Pulmonary artery endothelial cell (primary cell): ENCODE results near the gene SULT1C3. TPM values are rescaled to one million over a fixed set of nuclear protein-coding genes. Genes with fewer than 3 reads are reported as not detected.
"Not testable (repeated sequence)": the region's sequence is repeated elsewhere in the genome, so short reads cannot be mapped to it uniquely, and the experiment has no call there.

Experiments used
- DNase-seq: peaks from one replicate; pipeline ENCODE4 v3.0.0-alpha.2; 2011; ENCODE audit warnings: low read depth, low spot score
- total RNA-seq: library from RNA; depleted of rRNA; stranded (reverse); fragments of >200 nt; gene quantifications from 2 replicates; pipeline ENCODE4 v1.2.3, GENCODE V29; 2014

Gene SULT1C3
- total RNA-seq, 1 donor from 2014 or later = not detected

DNA sequence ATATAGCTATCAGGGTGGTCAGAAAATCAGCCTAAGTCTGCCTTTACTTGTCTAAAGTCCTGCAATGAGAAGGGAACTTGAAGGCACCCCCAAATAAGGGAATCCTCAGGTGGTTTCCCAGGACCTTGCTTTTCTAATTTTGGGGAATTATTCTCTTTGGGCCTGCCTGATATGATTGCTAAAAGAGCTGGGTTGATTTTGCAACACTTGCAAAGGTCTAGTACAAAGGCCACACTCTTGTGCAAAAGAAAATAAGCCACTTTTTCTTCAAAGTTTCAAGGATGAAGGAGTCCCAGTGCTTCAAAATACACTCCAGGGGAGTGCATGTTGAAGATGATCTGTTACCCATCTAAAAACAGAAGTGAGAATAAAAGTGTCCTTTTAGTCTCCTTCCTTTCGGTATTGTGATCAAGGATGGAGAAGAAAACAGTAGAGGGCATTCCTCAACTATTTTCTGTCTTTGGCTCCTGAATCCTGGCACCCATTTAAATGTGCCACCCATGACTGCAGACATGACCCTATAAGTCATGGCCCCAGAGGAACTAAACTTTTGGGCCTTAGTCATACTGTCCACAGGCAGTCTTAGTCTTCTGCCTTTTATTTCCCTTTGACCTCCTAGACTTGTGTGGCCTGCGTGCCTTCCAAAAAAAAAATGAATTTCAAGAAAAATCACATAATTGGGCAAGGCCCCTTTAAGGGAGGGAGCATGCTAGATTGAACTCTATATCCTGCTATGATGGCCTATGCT, 5.1 kb downstream of the SULT1C3 start:
- DNase-seq = no peak

DNA sequence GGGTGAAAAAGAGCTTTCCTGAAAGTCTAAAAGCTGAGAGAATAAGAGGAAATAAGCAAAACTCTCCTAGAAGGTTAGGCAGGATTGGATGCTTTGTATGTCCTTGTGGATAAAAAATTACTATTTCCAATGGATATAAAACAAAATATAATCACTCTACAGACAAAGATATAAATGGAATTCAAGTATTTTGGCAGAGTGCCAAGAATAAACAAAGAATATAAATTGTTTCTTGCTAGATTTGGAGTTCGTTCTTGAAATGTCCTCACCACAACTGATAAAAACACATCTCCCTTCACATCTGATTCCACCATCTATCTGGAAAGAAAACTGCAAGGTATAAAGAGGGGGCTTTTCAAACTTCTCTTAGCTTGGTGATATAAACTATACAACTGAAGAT, 13.3 kb downstream of the SULT1C3 start:
- DNase-seq = no peak

DNA sequence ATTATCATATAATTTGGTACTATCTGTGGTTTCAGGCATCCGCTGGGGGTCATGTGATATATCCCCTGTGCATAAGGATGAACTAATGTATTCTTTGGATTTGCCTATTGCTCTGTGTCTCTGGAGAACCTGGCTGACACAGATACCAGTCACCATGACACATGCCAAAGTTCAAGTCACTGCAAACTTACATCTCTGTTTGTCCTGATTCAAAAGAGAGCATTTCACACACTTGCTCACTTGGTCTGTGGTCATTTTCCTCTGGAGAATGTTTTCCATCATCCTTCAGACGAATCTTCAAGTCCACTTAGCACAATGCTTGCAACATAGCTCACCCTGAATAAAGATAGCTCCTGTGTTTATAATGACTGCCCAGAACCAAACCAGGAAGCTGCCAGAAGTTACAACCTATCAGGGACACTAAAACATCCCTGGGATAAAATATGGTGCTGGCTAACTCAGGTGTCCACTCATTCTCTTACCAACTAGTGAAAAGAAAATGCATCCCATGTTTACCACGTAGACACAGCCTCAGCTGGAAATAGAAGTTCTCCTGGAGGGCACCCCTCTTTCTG, 18.1 kb downstream of the SULT1C3 start:
- DNase-seq = no peak

DNA sequence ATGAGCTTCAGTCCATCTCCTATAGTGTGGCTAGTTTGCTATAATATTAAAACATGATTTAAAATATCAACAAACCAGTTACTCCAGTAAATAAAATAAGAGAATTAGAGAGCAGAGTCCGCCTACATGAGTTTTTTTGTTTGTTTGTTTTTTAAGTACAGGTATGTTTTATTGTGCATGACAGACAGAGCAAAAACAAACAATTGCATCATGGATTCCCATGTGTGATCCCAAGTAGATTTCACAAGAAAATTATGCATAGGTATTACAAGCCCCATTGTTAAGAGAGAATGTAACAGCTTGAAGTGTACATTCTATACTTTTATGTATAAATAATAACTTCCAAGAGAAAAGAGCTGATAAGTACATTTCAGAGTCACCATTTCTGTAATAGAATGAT, 21.0 kb downstream of the SULT1C3 start:
- no peak for DNase-seq

DNA sequence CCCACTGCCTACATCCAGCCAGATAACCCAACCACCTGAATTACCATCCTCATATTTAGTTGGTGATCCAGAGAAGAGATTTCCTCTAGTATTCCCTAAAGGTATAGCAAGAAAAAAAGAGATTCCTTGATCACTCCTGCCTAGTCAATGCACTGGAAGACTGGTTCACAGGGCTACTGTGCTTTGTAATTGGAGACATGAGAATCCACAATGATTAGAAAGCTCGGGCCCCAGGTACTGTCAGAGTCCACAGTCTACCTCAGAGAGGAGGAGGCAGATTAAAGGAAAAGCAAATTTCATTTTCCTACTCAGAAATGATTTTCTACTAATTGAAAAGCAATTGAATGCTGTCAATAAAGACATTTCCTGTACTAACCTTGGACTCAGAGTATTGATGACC, 22.3 kb downstream of the SULT1C3 start:
- DNase-seq = no peak

DNA sequence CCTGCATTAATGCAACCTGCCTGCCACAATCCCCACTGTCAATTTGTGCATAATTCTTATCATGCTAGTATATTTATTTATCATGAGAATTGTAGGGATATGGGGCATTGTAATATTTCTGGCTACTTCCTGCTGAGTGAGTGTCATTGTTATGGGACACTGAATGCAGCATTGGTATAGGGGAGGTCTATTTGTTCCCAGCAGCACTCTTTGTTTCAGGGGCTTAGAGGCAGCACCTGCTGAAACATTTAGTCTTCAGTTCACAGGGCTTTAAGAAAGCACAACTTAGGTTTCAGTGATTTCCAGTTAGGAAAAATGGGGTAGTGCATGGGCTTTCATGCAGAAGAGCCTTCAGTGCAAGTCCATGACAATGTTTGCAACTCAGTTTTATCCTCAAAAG, 23.6 kb downstream of the SULT1C3 start:
- no peak for DNase-seq

DNA sequence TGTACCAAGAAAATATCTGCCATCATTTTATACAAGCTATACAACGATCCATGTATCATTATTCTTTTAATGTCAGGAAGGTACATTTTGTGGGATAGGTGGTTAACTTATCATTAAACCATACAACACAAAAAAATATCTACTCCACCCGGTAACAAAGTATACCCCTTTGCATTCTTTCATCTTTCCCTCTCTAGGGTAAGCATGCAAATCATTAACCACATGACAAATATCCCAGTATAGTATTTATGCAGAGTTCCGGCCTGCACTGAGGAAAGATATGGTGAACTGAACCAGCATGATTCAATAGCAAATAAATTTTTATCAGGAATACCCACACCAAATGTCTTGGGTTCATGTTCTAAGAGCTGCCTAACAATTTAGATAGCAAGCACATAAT, 26.4 kb downstream of the SULT1C3 start:
- no peak for DNase-seq

DNA sequence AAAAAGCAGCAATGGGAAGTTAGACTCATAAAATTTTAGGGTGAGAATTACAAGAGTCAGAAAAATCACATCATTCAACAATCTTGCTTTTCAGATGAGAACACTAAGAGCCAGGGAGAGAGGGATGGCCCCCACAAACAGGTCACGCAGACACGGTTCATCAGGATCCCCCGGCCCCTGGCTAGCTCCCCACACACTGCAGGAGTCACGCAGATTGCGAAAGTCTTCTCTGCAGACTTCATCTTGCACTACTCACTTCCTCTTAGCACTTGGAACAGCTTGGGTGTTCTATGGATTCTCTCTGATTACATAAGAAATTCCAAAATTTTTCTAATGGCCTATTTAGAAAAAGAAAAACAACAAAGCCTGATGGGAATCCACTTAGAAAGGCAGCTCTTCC, 27.3 kb downstream of the SULT1C3 start:
- no peak for DNase-seq

DNA sequence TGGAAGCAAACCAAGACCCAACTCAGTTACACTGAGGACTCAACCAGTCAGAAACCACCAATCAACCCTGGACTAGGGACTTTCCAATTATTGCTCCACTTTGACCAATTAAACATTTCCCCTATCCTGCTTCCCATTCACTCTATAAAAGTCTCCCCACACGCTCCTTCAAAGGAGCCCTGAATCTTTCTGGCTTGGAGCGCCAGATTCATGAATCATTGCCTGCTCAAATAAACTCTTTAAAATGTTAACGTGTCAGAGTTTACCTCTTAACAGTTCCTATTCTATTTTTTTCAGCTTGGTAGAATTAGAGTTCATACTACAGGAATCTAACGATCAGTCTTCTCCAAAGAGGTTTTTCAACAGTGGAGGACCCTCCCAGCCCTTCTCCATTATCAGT, 28.2 kb downstream of the SULT1C3 start:
- no peak for DNase-seq

DNA sequence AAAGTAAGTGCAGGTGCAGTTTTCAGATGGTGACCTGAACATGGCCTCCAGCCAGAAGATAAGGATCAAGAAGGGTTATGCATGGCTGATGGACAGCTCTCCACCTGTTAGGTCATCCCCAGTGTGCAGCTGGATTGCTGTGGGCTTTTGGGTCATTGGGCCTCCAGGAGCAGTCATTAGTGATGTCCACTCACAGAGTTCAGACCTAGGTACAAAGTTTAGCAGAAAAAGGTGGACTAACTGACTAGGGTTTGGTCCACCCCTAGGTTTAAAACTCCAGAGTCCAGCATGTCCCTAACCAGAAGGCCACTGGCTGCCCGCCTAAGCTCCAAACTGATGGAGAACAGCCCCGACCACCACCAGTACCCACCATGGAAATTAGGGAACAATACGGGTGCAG, 30.6 kb downstream of the SULT1C3 start:
- no peak for DNase-seq

DNA sequence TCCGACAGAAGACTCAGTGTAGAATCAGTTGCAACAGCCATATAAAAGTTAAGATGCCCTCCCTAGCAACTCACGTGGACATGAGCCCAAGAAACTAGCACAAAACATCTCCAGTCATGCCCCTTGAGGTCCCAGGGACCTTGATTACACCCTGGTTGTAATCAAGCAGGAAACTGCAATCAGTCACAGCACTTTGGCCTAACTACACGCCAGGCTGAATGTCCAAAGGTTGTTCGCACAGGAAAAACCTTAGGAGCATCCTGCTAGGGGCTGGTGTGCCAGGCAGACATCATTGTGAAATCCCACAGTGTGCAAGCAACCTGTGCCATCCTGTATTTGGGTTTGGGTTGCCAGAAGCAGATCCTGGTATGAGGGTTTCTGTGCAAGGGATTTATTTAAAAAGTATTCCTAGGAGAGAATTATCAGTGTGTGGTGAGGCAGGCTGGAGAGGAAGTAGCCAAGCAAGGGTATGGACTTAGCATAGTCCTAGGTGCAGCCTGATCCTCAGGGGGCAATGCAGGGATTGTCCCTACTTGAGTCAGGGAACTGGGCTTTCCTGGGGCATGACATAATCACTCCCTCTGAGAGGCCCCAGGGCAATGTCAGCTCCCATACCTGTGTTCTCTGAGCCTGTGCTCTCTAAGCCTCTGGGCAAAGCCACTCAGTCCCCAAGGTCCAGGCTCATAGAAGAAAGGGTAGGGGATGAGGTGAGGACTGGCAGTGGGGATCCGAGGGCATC, 31.2 kb downstream of the SULT1C3 start:
- DNase-seq = no peak

DNA sequence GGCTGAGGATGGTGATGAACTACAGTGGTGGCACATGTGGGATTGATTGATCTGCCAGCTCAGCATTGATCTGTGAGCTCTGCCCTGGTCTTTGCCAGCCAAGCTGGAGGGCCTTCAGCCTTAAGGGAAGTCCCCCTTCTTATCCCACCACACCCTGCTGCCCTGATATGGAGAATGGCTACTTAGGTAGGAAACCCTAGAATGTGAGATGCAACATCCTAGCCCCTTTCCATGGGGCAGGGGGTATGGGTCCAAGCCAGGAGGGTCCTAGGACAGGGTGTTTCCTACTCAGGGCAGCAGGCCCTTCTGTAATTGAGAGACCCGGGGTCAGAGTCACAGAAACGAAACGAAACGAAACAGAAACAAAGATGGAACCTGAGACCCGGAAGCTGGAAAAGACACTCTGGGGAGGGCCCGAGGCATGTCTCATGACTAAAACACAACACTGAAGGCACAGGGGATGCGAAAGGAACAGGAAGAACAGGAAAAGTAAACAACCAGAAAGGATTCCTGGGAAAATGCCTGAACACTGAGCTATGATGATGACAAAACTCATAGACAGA, 32.0 kb downstream of the SULT1C3 start:
- no peak for DNase-seq

DNA sequence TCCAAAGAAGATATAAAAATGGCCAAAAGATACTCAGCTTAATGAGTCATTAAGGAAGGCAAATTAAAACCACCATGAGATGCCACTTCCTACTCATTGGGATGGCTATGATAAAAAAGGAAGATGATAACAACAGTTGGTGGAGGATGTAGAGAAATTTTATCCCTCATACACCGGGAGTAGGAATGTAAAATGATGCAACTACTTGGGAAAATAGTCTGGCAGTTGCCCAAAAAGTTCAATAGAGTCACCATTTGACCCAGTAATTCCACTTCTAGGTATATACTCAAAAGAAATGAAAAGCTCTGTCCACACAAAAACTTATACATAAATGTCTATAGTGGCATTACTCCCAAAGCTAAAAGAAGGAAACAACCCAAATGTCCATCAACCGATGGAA, 38.9 kb downstream of the SULT1C3 start:
- DNase-seq = no peak

DNA sequence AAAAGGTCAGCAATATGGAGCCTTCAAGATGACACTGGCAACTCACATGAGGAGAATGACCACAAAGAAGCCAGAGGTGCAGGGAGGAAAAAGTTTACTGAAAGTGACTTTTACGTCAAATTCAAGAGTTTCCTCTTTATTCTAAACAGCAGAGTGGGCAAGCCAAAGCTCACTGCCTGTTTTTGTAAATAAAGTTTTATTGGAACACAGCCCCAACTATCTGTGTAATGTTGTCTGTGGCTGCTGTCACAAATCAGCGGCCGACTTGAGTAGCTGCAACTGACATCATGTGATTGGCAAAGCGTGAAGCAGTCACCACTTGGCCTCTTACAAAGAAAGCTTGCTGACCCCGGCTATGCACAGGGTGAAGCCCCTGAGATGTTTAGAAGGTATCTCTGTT, 39.7 kb downstream of the SULT1C3 start:
- DNase-seq = no peak

DNA sequence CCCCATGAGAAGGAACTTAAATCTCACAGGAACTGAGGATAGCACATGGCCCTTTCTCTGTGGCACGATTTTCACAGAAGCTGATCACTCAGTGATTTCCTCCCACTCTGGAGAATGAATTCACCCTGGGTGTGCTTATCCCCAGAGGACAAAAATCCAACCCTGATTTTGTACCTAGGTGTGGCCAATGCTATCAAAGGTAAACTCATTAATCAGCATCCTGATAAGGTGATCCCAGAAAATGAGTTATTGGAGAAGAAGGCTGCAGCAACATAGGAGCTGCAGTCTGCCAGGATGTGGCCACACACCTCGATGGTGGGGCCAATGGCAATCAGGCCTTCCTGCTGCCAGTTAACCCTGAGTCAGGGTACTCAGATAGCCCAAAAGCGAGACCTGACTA, 40.7 kb downstream of the SULT1C3 start:
- no peak for DNase-seq

DNA sequence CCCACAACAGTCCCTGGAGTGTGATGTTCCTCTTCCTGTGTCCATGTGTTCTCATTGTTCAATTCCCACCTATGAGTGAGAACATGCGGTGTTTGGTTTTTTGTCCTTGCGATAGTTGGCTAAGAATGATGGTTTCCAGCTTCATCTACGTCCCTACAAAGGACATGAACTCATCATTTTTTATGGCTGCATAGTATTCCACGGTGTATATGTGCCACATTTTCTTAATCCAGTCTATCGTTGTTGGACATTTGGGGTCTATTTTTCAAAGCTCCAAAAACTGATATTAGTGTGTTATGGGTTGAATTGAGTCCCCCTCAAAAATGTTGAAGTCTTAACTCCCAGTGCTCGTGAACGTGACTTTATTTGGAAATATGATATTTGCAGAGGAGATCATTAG, 44.8 kb downstream of the SULT1C3 start:
- not testable (repeated sequence) for DNase-seq

DNA sequence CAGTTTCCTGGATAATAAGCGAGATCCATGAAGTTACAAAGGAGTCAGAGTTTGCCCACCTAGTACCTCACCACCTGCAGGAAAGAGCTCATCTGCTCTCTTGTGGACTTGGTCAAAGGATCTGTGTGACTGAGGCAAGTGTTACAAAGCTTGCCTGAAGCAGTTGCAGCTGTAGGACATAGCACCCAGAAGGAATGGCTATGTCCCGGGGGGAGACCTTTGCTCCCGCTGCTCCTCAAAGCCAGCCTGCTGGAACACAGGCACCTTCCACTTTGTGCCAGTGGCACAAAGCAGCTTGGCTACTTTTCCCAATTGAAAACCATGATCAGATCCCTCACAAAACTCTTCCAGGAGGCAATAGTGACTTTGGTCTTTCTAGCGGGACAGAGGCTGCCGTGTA, 45.8 kb downstream of the SULT1C3 start:
- DNase-seq = no peak

DNA sequence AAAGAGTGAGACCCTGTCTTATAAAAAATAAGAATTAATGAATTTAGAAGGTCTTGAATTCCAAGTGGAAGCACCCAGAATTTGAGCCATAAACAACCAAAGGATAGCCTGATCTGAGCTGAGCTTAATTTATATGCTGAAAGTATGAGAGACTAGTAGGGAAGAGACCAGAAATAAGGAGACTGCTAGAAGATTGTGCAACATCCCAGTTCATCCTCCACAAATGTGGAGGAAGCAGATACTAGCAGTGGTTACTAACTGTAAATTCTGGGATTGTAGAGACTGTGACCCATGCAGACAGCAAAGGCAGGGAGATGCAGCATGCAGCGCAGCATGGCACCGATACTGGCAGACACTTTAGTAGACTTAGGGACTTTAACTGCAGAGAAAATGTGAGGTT, 47.4 kb downstream of the SULT1C3 start:
- DNase-seq = no peak

DNA sequence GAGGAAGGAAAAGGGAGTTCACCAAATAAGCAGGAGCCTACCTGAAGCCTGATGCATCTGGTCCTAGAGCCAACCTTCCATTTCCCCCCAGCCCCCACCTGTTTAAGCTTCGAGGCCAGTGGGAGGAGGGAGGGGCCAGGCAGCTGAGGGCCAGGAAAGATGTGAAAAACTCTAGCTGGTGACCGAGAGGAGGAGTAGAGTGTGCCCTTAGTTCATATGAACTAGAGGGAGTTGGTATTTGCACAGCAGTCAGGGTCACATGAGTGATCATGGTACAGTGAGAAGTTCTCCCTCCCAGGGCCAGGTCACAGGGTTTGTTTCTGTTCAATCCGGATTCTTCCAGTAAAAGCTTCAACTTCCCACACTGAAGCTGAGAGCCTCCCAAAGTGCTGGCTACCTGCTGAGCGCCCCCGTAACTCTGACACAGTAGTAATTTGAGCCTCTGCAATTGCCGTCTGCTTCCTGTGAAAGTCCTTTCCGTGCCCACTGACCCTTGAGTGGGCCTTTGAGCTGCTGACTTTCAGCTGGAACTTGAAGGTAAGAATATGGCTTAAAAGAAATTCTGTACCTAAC, 48.9 kb downstream of the SULT1C3 start, which contains the start of gene SULT1C2:
TSS of gene SULT1C2 (plus strand) at position 362 of the 573 bp plus-strand sequence. CDS start 4,773 bp downstream, outside the sequence.
- DNase-seq = no peak

DNA sequence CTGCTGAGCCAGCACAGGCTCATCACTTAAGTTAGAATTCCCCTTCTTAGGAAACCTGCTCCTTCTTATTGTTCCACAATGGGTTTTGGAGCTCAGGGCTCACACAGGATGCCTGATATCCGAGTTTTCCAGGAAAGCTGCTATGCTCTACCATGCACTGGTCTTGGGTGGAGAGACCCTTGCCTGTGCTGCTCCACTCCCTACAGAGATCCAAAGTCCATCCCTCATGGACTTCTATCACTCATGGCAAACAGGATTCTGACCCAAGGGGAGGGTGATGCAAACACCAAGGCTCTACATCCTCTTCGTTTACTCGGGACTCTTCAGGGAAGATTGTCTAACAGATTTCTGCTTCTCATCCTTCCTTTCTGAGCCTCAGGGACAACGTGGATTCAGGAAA, 54.1 kb downstream of the SULT1C3 start:
- no peak for DNase-seq

DNA sequence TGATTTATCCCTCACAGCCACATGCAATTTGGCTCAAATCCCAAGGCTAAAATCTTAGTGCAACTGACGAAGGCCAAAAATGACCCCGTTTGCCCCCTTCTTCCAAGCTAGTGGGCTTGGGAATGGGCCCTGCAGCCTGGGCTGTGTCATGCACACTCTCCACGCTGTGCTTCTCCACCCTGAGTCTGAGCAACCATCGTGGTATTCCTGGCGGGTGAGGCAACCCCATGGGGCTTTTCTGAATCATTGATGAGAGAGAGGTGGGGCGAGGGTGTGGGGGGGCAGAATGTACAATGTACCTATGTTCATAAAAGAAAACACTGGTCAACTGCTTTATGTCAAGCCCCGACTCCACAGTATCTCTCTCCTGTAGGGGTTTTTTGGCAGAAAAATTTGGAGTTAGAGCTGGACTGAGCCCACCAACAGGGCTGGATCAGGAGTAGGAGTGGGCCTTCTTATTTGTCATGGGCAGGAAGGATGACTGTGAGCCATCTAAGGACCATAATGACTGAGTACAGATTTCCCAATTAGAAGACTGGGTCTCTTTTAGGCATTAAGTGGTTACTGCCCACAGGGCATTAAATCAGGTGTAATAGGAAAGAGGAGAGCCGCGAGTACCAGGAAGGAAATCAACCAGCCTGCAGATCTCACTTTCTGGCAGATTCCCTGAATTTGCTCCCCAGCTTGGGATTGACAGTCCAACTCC, 57.8 kb downstream of the SULT1C3 start:
- no peak for DNase-seq
